WTC11 (cell line): ENCODE results near the gene AGO3.

Experiments
- CTCF ChIP-seq: fragments of 200-600 bp; IDR thresholded peaks from 2 replicates; pipeline ENCODE4 v1.8.0; 2022; ENCODE audit warnings: antibody characterized with exemption
- MYBL2 ChIP-seq: sonication (generic); formaldehyde crosslinking; IDR thresholded peaks from 2 replicates; pipeline ENCODE4 v1.8.1; 2023; ENCODE audit warnings: mild to moderate bottlenecking, moderate library complexity, missing genetic modification reagents
- SMAD3 ChIP-seq: sonication (generic); formaldehyde crosslinking; IDR thresholded peaks from 2 replicates; pipeline ENCODE4 v1.8.0; 2022; ENCODE audit warnings: missing genetic modification reagents, mild to moderate bottlenecking, borderline replicate concordance
- SMAD4 ChIP-seq: sonication (generic); formaldehyde crosslinking; IDR thresholded peaks from 2 replicates; pipeline ENCODE4 v1.8.0; 2022; ENCODE audit warnings: mild to moderate bottlenecking, missing genetic modification reagents
- STAT6 ChIP-seq: sonication (generic); formaldehyde crosslinking; conservative IDR thresholded peaks from 2 replicates; pipeline ENCODE4 v1.8.1; 2023; ENCODE audit warnings: mild to moderate bottlenecking, low read depth, missing genetic modification reagents, moderate library complexity
- ZNF121 ChIP-seq: sonication (generic); formaldehyde crosslinking; IDR thresholded peaks from 2 replicates; pipeline ENCODE4 v1.8.0; 2023; ENCODE audit warnings: missing genetic modification reagents
- ZNF512 ChIP-seq: sonication (generic); formaldehyde crosslinking; IDR thresholded peaks from 2 replicates; pipeline ENCODE4 v1.8.1; 2022; ENCODE audit warnings: missing genetic modification reagents, borderline replicate concordance

GRCh38 chr1:36115200-36115669, 184.3 kb downstream of the AGO3 start:
- no peak for TF ChIP-seq ZNF121
- no peak for TF ChIP-seq MYBL2 (CRISPR knock-in tag)
- no peak for TF ChIP-seq STAT6
- TF ChIP-seq ZNF512 (CRISPR knock-in tag) = no peak
- no peak for TF ChIP-seq SMAD3 (CRISPR knock-in tag)
- TF ChIP-seq SMAD4 (CRISPR knock-in tag) = no peak
- TF ChIP-seq CTCF = no peak
